ENCODE measurements around the gene DHRSX.
"Not testable (repeated sequence)": the region's sequence is repeated elsewhere in the genome, so short reads cannot be mapped to it uniquely, and the experiment has no call there.

Gene DHRSX

GRCh38 chrX:2286731-2287130 is 214.0 kb downstream of the DHRSX start:
- Histone ChIP-seq H3K9me3 (no peaks in the 10 kb centered on the region), H3K27me3 (no peaks in the 10 kb centered on the region), H3K36me3 (no peaks in the 10 kb centered on the region), H3K4me3 (ENCODE audit: low read depth, low read length) (no peak overlapping the region), H3K4me1 (no peaks in the 10 kb centered on the region)
- no peak for DNase-seq
- TF ChIP-seq, protein P1, sequence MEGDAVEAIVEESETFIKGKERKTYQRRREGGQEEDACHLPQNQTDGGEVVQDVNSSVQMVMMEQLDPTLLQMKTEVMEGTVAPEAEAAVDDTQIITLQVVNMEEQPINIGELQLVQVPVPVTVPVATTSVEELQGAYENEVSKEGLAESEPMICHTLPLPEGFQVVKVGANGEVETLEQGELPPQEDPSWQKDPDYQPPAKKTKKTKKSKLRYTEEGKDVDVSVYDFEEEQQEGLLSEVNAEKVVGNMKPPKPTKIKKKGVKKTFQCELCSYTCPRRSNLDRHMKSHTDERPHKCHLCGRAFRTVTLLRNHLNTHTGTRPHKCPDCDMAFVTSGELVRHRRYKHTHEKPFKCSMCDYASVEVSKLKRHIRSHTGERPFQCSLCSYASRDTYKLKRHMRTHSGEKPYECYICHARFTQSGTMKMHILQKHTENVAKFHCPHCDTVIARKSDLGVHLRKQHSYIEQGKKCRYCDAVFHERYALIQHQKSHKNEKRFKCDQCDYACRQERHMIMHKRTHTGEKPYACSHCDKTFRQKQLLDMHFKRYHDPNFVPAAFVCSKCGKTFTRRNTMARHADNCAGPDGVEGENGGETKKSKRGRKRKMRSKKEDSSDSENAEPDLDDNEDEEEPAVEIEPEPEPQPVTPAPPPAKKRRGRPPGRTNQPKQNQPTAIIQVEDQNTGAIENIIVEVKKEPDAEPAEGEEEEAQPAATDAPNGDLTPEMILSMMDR (IDR thresholded peaks at IDR 0.05; ENCODE audit: low read depth, low read length) = no peak

DNA sequence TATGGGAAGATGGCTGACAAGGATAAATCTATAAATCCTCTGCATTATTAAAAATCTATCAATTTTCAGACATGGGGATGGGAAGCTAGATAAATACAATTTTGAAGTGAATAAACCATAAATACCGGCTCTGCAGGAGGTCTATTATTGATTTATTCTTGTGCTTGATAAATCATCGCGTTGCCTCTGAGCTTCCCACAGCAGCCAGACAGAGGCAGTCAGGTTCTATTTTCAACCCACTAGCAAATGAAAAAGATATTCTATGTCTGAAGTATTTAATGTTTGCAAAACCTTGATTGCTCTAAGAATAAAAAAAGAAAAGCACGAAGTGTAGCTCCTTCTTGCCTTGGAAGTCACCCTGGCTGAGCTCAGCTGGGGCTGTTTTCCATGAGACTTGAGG is 216.2 kb downstream of the DHRSX start:
- no peaks in the 10 kb centered on the region for H3K27me3 ChIP-seq
- no peaks in the 10 kb centered on the region for H3K9me3 ChIP-seq
- no peaks in the 10 kb centered on the region for H3K4me1 ChIP-seq
- H3K36me3 ChIP-seq = no peaks in the 10 kb centered on the region
- no peak for DNase-seq
- no peak overlapping the region for H3K4me3 ChIP-seq (ENCODE audit: low read depth, low read length)
- TF ChIP-seq, protein P1 (IDR thresholded peaks at IDR 0.05; ENCODE audit: low read depth, low read length) = no peak

GRCh38 chrX:2284133-2284532 is 216.6 kb downstream of the DHRSX start:
- Histone ChIP-seq H3K27me3 (no peaks in the 10 kb centered on the region), H3K36me3 (no peaks in the 10 kb centered on the region), H3K9me3 (no peaks in the 10 kb centered on the region), H3K4me1 (no peaks in the 10 kb centered on the region), H3K4me3 (ENCODE audit: low read depth, low read length) (no peak overlapping the region)
- TF ChIP-seq, protein P1 (IDR thresholded peaks at IDR 0.05; ENCODE audit: low read depth, low read length) = no peak
- no peak for DNase-seq

DNA sequence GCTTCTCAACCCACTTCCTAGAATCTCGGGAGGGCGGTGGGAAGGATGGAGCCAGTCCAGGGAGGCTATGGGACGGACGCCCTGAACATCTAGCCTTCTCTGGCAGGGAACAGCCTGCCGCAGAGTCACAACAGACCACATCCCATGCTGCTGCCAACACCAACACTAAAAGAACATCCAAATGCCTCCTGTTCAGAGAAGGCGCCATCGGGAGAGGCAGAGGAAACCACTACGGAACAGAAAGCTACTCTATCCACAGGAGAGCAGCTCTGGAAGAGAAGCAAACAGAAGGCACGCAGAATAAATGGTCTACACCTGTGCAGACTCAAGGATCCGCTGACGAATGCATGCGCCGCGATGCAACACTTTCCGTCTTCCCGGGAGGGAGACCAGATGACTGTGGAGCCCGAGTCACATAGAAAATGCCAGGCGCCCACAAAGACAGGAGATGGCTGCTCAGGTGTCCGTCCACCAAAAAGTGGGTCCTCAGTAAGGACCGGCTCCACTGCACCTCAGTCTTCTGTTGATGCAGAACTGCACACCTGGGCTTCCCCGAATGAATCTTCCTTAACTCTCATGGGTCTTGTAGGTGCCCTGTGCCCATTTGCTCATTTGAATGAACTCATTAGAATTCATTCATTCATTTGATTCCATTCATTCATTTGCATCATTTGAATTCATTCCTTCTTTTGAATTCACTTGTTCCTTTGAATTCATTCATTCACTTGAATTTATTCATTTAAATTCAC is 217.5 kb downstream of the DHRSX start:
- TF ChIP-seq, protein P1 (IDR thresholded peaks at IDR 0.05; ENCODE audit: low read depth, low read length) = no peak
- DNase-seq = no peak
- H3K36me3 ChIP-seq = no peaks in the 10 kb centered on the region

DNA sequence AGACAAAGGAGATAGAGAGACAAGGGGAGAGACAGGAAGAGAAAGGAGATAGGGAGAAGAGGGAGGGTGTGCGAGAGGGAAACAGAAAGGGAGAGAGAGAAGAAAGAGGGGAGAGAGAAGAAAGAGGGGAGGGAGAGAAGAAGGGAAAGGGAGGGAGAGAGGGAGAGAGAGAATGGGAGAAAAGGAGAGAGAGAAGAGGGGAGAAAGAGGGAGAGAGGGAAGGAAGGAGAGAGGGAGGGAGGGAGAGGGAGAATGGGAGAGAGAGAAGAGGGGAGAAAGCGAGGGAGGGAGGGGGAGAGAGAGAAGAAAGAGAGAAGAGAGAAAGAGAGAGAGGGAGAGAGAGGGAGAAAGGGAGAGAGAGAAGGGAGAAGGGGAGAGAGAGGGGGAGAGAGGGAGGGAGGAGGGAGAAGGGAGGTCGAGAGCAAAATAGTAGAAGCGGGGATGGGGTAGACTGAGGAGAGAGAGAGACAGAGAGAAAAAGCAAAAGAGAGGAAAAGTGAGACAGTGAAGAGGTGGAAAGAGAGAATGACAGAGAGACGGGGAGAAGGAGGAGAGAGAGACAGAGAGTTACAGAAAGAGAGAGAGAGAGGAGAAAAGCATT is 218.2 kb downstream of the DHRSX start:
- Histone ChIP-seq H3K9me3 (no peaks in the 10 kb centered on the region), H3K27me3 (no peaks in the 10 kb centered on the region), H3K36me3 (no peaks in the 10 kb centered on the region), H3K4me1 (no peaks in the 10 kb centered on the region), H3K4me3 (ENCODE audit: low read depth, low read length) (no peak overlapping the region)
- DNase-seq = no peak
- TF ChIP-seq, protein P1 (IDR thresholded peaks at IDR 0.05; ENCODE audit: low read depth, low read length) = no peak

More for the DNA sequence above, 217.5 kb downstream of the DHRSX start:
- Histone ChIP-seq H3K9me3 (no peaks in the 10 kb centered on the region), H3K4me3 (ENCODE audit: low read depth, low read length) (no peak overlapping the region), H3K27me3 (no peaks in the 10 kb centered on the region), H3K4me1 (no peaks in the 10 kb centered on the region)

DNA sequence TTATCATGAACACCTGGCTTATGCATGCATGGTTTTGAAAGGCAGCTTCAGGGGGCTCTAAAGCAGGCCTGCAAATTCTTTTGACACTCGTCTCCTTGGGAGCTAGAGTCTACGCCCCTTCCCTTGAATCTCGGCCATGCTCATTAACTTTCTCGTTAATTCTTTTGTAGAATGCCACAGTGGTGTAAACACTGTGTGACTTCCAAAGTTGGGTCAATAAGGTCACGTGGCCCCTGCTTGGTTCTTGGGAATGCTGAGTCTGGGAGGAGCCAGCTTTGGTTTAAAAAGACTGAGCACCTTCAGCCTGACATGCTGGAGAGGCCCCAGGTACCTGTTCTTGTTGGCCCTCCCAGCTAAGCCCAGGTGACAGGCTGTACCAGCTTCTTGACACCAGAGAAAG is 228.4 kb downstream of the DHRSX start:
- no peaks in the 10 kb centered on the region for H3K9me3 ChIP-seq
- DNase-seq = no peak
- H3K4me3 ChIP-seq (ENCODE audit: low read depth, low read length) = no peak overlapping the region
- no peaks in the 10 kb centered on the region for H3K4me1 ChIP-seq
- TF ChIP-seq, protein P1 (IDR thresholded peaks at IDR 0.05; ENCODE audit: low read depth, low read length) = no peak
- H3K27me3 ChIP-seq = no peaks in the 10 kb centered on the region
- no peaks in the 10 kb centered on the region for H3K36me3 ChIP-seq

- not testable (repeated sequence) for DNase-seq; H3K36me3 ChIP-seq; H3K9me3 ChIP-seq; H3K27me3 ChIP-seq; H3K4me1 ChIP-seq; H3K4me3 ChIP-seq (ENCODE audit: low read depth, low read length)
Measured at GRCh38 chrX:2271595-2271994, 229.2 kb downstream of the DHRSX start.

DNA sequence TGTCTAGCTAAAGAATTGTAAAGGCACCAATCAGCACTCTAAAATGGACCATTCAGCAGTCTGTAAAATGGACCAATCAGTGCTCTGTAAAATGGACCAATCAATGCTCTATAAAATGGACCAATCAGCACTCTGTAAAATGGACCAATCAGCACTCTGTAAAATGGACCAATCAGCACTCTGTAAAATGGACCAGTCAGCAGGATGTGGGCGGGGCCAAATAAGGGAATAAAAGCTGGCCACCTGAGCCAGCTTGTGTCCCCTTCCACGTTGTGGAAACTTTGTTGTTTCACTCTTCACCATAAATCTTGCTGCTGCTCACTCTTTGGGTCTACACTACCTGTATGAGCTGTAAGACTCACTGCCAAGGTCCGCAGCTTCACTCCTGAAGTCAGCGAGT is 230.0 kb downstream of the DHRSX start:
- not testable (repeated sequence) for DNase-seq; H3K9me3 ChIP-seq; H3K4me3 ChIP-seq (ENCODE audit: low read depth, low read length); H3K36me3 ChIP-seq; H3K4me1 ChIP-seq; H3K27me3 ChIP-seq

All from BE2C (cell line).